ENCODE measurements around the gene SEC14L3. TPM values are rescaled to one million over a fixed set of nuclear protein-coding genes. Genes with fewer than 3 reads are reported as not detected.

Gene SEC14L3
- total and polyA plus RNA-seq, 2 experiments from 2014 or later, result not detected

DNA sequence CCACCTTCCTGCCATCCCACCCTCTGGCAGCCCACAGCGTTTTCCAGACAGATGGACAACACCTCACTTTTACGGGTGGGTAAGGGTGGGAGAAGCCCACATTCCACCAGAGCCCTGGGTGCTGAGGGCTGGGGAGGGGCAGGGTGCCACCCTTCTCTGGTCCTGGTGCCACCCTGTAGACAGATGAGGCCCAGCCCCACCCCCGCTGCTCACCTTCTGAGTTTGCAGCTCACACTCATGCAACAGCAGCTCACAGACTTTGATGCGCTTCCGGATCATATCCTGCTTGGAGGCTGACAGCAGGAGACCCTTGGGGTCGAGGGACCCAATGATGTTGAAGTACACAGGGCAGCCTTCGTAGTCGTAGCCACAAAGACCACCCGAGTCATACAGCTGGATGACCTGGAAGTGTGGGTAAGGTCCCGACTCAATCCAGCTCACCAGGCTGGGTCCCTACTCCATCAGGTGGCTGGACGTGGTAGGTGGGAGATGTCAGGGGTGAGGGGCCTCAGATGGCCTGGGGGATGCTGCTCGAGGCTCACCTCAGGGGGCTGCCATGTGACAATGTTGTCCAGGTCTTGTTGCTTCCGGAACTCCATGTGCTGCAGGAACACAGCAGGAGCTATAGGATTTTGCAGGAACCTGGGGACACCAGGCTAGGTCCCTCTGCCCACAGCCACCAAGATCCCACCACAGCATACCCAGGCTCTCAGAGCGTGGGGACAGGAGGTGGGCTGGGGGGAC lies 23.4 kb upstream of the SEC14L3 start:
- Histone ChIP-seq H3K27ac (no peak overlapping the region), H3K9me3 (ENCODE audit: low read depth) (no peaks in the 10 kb centered on the region), H3K36me3 (replicated peaks; ENCODE audit: insufficient read depth, low read depth) (no peaks in the 10 kb centered on the region), H3K4me2 (no peak overlapping the region), H3K4me1 (ENCODE audit: insufficient read depth) (no peaks in the 10 kb centered on the region), H3K4me3 (no peak overlapping the region), H3K27me3 (no peaks in the 10 kb centered on the region), H2AFZ (no peak overlapping the region), H3K79me2 (no peaks in the 10 kb centered on the region), H3K9me2 (replicated peaks; ENCODE audit: insufficient read depth) (no peaks in the 10 kb centered on the region), H4K20me1 (ENCODE audit: insufficient read depth, poor library complexity, severe bottlenecking) (no peaks in the 10 kb centered on the region)
- 84% methylated on average over 14 of the region's 14 CpGs for WGBS (ENCODE audit: low lambda C conversion rate, missing lambda C conversion rate)
- DNase-seq (ENCODE audit: low spot score), result no peak
- TF ChIP-seq EZH2phosphoT487 (IDR thresholded peaks at IDR 0.05; ENCODE audit: low read depth, severe bottlenecking, unreplicated experiment), result no peak
- TF ChIP-seq, protein P1, sequence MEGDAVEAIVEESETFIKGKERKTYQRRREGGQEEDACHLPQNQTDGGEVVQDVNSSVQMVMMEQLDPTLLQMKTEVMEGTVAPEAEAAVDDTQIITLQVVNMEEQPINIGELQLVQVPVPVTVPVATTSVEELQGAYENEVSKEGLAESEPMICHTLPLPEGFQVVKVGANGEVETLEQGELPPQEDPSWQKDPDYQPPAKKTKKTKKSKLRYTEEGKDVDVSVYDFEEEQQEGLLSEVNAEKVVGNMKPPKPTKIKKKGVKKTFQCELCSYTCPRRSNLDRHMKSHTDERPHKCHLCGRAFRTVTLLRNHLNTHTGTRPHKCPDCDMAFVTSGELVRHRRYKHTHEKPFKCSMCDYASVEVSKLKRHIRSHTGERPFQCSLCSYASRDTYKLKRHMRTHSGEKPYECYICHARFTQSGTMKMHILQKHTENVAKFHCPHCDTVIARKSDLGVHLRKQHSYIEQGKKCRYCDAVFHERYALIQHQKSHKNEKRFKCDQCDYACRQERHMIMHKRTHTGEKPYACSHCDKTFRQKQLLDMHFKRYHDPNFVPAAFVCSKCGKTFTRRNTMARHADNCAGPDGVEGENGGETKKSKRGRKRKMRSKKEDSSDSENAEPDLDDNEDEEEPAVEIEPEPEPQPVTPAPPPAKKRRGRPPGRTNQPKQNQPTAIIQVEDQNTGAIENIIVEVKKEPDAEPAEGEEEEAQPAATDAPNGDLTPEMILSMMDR (IDR thresholded peaks at IDR 0.05; ENCODE audit: poor library complexity), result no peak

DNA sequence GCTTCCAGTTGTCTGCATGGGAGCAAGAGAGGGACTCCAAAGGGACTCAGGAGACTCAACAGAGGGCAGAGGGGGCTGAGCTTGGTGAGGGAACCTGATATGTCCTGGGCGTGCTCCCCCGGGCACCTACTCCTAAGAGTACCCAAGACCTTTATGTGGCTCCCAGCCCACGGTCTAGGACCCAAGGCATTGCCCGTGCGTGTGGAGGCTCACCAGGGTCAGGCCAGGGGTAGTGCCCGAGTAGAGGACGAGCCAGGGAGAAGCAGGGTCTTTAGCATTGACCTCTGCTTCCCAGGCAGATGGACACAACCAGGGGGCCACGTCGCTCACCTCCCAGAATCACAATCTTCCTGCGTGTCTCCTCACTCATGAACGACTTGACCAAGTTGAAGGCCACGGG lies 20.3 kb upstream of the SEC14L3 start:
- Histone ChIP-seq H3K4me1 (ENCODE audit: insufficient read depth) (no peaks in the 10 kb centered on the region), H3K9me3 (ENCODE audit: low read depth) (no peaks in the 10 kb centered on the region), H2AFZ (no peak overlapping the region), H3K4me2 (no peak overlapping the region), H3K4me3 (no peak overlapping the region), H4K20me1 (ENCODE audit: insufficient read depth, poor library complexity, severe bottlenecking) (no peaks in the 10 kb centered on the region), H3K27me3 (no peaks in the 10 kb centered on the region), H3K9me2 (replicated peaks; ENCODE audit: insufficient read depth) (no peaks in the 10 kb centered on the region), H3K36me3 (replicated peaks; ENCODE audit: insufficient read depth, low read depth) (no peaks in the 10 kb centered on the region), H3K27ac (no peak overlapping the region), H3K79me2 (no peaks in the 10 kb centered on the region)
- DNase-seq (ENCODE audit: low spot score), result no peak
- TF ChIP-seq EZH2 (IDR thresholded peaks at IDR 0.05; ENCODE audit: borderline replicate concordance) (no peak), EZH2phosphoT487 (IDR thresholded peaks at IDR 0.05; ENCODE audit: low read depth, severe bottlenecking, unreplicated experiment) (no peak)
- TF ChIP-seq, protein P1 (IDR thresholded peaks at IDR 0.05; ENCODE audit: poor library complexity), result no peak
- 89% methylated on average over 12 of the region's 12 CpGs for WGBS (ENCODE audit: low lambda C conversion rate, missing lambda C conversion rate)

GRCh38 chr22:30491381-30491780 lies 19.6 kb upstream of the SEC14L3 start:
- 92% methylated on average over 7 of the region's 7 CpGs for WGBS (ENCODE audit: low lambda C conversion rate, missing lambda C conversion rate)
- DNase-seq (ENCODE audit: low spot score), result no peak
- H3K9me3 ChIP-seq (ENCODE audit: low read depth), result no peaks in the 10 kb centered on the region

More at GRCh38 chr22:30491381-30491780, 19.6 kb upstream of the SEC14L3 start:
- Histone ChIP-seq H2AFZ (no peak overlapping the region), H3K36me3 (replicated peaks; ENCODE audit: insufficient read depth, low read depth) (no peaks in the 10 kb centered on the region), H4K20me1 (ENCODE audit: insufficient read depth, poor library complexity, severe bottlenecking) (no peaks in the 10 kb centered on the region), H3K4me2 (no peak overlapping the region), H3K9me2 (replicated peaks; ENCODE audit: insufficient read depth) (no peaks in the 10 kb centered on the region), H3K27ac (no peak overlapping the region), H3K79me2 (no peaks in the 10 kb centered on the region), H3K4me1 (ENCODE audit: insufficient read depth) (no peaks in the 10 kb centered on the region), H3K27me3 (no peaks in the 10 kb centered on the region), H3K4me3 (no peak overlapping the region)
- TF ChIP-seq, protein P1 (IDR thresholded peaks at IDR 0.05; ENCODE audit: poor library complexity), result no peak
- TF ChIP-seq EZH2phosphoT487 (IDR thresholded peaks at IDR 0.05; ENCODE audit: low read depth, severe bottlenecking, unreplicated experiment), result no peak
- TF ChIP-seq EZH2 (IDR thresholded peaks at IDR 0.05; ENCODE audit: borderline replicate concordance), result no peak
